ENCODE results near the gene SLC43A1. TPM values are rescaled to one million over a fixed set of nuclear protein-coding genes. Genes with fewer than 3 reads are reported as not detected.

Gene SLC43A1
- 3.9 TPM for polyA plus RNA-seq (2013, experiment 1 of 2)
- polyA plus RNA-seq (2013, experiment 2 of 2), result 3.8 TPM

DNA sequence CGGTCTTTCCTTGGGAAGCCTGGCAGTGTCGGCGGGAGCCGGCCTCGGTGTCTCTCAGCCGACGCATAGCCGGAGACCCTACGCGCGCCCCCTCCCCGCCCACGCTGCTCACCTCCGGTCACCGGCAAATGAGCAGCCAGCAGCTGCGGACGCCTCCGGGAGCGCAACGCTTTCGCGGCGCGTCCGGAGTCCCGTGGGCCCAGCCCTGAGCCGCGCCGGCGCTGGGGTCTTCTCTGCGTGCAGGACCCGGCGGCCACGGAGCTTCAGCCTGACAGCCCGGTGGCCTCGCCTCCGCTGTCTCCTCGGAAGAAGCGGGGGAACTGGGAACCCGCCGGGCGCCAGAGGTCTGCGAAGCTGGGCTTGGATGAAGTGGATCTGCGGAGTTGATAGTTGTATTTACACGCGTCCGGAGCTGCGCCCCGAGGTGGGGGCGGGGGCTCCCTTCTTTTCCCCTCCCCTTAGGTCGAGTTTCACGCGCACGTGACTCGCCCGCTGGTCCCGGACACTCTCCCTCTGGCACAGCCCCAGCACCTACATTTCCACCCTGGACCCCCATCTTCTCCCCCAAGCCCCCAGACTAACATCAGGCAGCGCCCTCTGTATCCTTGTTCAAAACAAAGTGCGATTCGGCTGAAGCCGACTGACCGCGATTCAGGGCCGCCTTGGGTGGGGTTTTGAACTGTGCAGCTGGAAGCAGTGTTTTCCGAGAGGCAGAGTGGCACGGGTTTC, at the start of gene SLC43A1:
TSS of gene SLC43A1 (minus strand) at position 371 of the 729 bp plus-strand sequence. CDS start 1,591 bp downstream, outside the sequence.
- H3K4me1 ChIP-seq (ENCODE audit: control insufficient read depth, insufficient read depth, low read depth, low read length), result peaks cover 14% of the 10 kb centered on the region
- DNase-seq, result peak; percentile 65
- no peak within 1 kb of the TSS for H3K4ac ChIP-seq (ENCODE audit: low read depth in 1 of 2, low read length in 2 of 2)
- peak within 1 kb of the TSS; percentile 41 to 74 for H3K23ac ChIP-seq (ENCODE audit: low read length in 2 of 2)
- H2AFZ ChIP-seq (ENCODE audit: low read depth, low read length), result peak within 1 kb of the TSS; percentile 43
- H2BK15ac ChIP-seq (ENCODE audit: low read depth, poor library complexity, severe bottlenecking), result no peak within 1 kb of the TSS
- peak within 1 kb of the TSS; percentile 99 for H3K4me2 ChIP-seq (ENCODE audit: low read length, poor library complexity, severe bottlenecking)
- no peak within 1 kb of the TSS for H3K27ac ChIP-seq (ENCODE audit: low read length, poor library complexity, severe bottlenecking)
- H3K9ac ChIP-seq (ENCODE audit: low read length), result peak within 1 kb of the TSS; percentile 91
- peak within 1 kb of the TSS; percentile 40 to 69 for H3K18ac ChIP-seq (ENCODE audit: low read depth in 1 of 2, low read length in 2 of 2)
- no peaks in the 10 kb centered on the region for H3K9me3 ChIP-seq (ENCODE audit: control insufficient read depth, low read length)
- 1% methylated on average over 40 of the region's 66 CpGs for WGBS
- H4K8ac ChIP-seq (ENCODE audit: low read length), result peak within 1 kb of the TSS; percentile 63
- H3K14ac ChIP-seq (ENCODE audit: low read length in 2 of 2), result peak within 1 kb of the TSS in 1 of 2 experiments; percentile 44
- peak within 1 kb of the TSS; percentile 27 for H2BK120ac ChIP-seq (ENCODE audit: low read depth, low read length)
- no peak within 1 kb of the TSS for H2AK5ac ChIP-seq (ENCODE audit: low read length, severe bottlenecking)
- H4K91ac ChIP-seq (ENCODE audit: low read length), result peak within 1 kb of the TSS; percentile 59
- peak within 1 kb of the TSS in 1 of 2 experiments; percentile 21 for H2BK12ac ChIP-seq (ENCODE audit: low read length in 2 of 2)
- H3K27me3 ChIP-seq (ENCODE audit: control insufficient read depth in 1 of 2, insufficient read depth in 1 of 2, low read length in 2 of 2), result no peaks in the 10 kb centered on the region
- H3K36me3 ChIP-seq (ENCODE audit: control insufficient read depth in 1 of 2, insufficient read depth in 2 of 2, low read depth in 1 of 2, low read length in 2 of 2), result no peaks in the 10 kb centered on the region
- no peaks in the 10 kb centered on the region for H3K79me1 ChIP-seq (replicated peaks; ENCODE audit: low read length, poor library complexity, severe bottlenecking)
- H2BK5ac ChIP-seq (ENCODE audit: low read depth, low read length, poor library complexity, severe bottlenecking), result no peak within 1 kb of the TSS
- H3K4me3 ChIP-seq (ENCODE audit: insufficient read depth in 1 of 2, low read depth in 1 of 2, low read length in 2 of 2), result peak within 1 kb of the TSS; percentile 72 to 84

DNA sequence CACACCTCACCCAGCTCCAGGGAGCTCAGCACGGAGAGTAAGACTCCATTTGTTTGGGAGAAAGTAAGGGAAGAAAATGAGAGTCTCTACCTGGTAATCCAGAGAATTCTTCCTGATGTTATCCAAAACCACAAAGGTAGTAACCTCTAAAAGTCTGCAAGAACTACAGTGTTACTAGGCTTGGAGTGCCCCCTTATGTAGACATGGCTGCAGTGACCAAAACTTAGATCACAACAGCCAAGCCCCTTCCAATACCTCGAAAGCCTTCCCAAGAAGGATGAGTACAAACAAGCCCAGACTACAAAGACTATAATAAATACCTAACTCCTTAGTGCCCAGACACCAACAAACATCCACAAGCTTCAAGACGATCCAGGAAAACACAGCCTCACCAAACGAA, 47.1 kb upstream of the SLC43A1 start:
- no peak overlapping the region for H2BK15ac ChIP-seq (ENCODE audit: low read depth, poor library complexity, severe bottlenecking)
- H3K9ac ChIP-seq (ENCODE audit: low read length), result no peak overlapping the region
- no peaks in the 10 kb centered on the region for H3K27me3 ChIP-seq (ENCODE audit: control insufficient read depth in 1 of 2, insufficient read depth in 1 of 2, low read length in 2 of 2)
- WGBS, result 83% methylated on average over 4 of the region's 4 CpGs
- H3K36me3 ChIP-seq (ENCODE audit: control insufficient read depth in 1 of 2, insufficient read depth in 2 of 2, low read depth in 1 of 2, low read length in 2 of 2), result peaks cover 13 to 34% of the 10 kb centered on the region in 2 experiments
- H2BK120ac ChIP-seq (ENCODE audit: low read depth, low read length), result no peak overlapping the region
- H3K23ac ChIP-seq (ENCODE audit: low read length in 2 of 2), result no peak overlapping the region
- no peak overlapping the region for H4K8ac ChIP-seq (ENCODE audit: low read length)
- peaks cover 4% of the 10 kb centered on the region for H3K4me1 ChIP-seq (ENCODE audit: control insufficient read depth, insufficient read depth, low read depth, low read length)
- no peak overlapping the region for H2AFZ ChIP-seq (ENCODE audit: low read depth, low read length)
- H3K4me3 ChIP-seq (ENCODE audit: insufficient read depth in 1 of 2, low read depth in 1 of 2, low read length in 2 of 2), result no peak overlapping the region
- no peak overlapping the region for H3K14ac ChIP-seq (ENCODE audit: low read length in 2 of 2)
- H2BK12ac ChIP-seq (ENCODE audit: low read length in 2 of 2), result no peak overlapping the region
- no peak for DNase-seq
- H2AK5ac ChIP-seq (ENCODE audit: low read length, severe bottlenecking), result no peak overlapping the region
- no peak overlapping the region for H3K4me2 ChIP-seq (ENCODE audit: low read length, poor library complexity, severe bottlenecking)
- no peak overlapping the region for H3K4ac ChIP-seq (ENCODE audit: low read depth in 1 of 2, low read length in 2 of 2)
- H3K9me3 ChIP-seq (ENCODE audit: control insufficient read depth, low read length), result no peaks in the 10 kb centered on the region
- H3K79me1 ChIP-seq (replicated peaks; ENCODE audit: low read length, poor library complexity, severe bottlenecking), result peaks cover 10% of the 10 kb centered on the region
- no peak overlapping the region for H3K27ac ChIP-seq (ENCODE audit: low read length, poor library complexity, severe bottlenecking)
- no peak overlapping the region for H4K91ac ChIP-seq (ENCODE audit: low read length)
- no peak overlapping the region for H2BK5ac ChIP-seq (ENCODE audit: low read depth, low read length, poor library complexity, severe bottlenecking)
- H3K18ac ChIP-seq (ENCODE audit: low read depth in 1 of 2, low read length in 2 of 2), result no peak overlapping the region

DNA sequence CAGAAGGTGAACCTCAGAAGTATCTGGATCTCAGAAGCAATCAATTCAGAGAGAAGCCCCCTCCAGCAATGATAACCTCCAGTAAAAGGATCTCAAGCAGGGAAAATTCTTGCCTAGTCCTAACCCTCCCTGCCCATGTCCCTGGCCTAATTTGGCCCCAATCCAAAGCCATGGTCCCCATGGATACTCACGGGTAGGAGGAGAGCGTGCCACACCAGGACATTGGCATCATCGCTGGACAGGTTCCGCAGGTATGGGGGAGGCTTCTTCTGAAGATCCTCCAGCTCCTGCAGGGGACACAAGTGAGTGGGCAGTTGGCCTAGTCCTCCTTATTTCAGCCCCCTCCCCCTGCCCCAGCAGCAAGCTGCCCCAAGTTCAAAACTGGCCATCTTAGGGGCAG, 44.6 kb upstream of the SLC43A1 start:
- Histone ChIP-seq H3K18ac (ENCODE audit: low read depth in 1 of 2, low read length in 2 of 2) (no peak overlapping the region), H2BK5ac (ENCODE audit: low read depth, low read length, poor library complexity, severe bottlenecking) (no peak overlapping the region), H3K79me1 (replicated peaks; ENCODE audit: low read length, poor library complexity, severe bottlenecking) (peaks cover 8% of the 10 kb centered on the region), H3K4me3 (ENCODE audit: insufficient read depth in 1 of 2, low read depth in 1 of 2, low read length in 2 of 2) (no peak overlapping the region), H2BK120ac (ENCODE audit: low read depth, low read length) (no peak overlapping the region), H3K27ac (ENCODE audit: low read length, poor library complexity, severe bottlenecking) (no peak overlapping the region), H3K4me2 (ENCODE audit: low read length, poor library complexity, severe bottlenecking) (no peak overlapping the region), H4K91ac (ENCODE audit: low read length) (no peak overlapping the region), H3K23ac (ENCODE audit: low read length in 2 of 2) (no peak overlapping the region), H3K36me3 (ENCODE audit: control insufficient read depth in 1 of 2, insufficient read depth in 2 of 2, low read depth in 1 of 2, low read length in 2 of 2) (peaks cover 24 to 58% of the 10 kb centered on the region in 2 experiments), H3K4ac (ENCODE audit: low read depth in 1 of 2, low read length in 2 of 2) (no peak overlapping the region), H3K4me1 (ENCODE audit: control insufficient read depth, insufficient read depth, low read depth, low read length) (no peaks in the 10 kb centered on the region), H2AFZ (ENCODE audit: low read depth, low read length) (no peak overlapping the region), H2AK5ac (ENCODE audit: low read length, severe bottlenecking) (no peak overlapping the region), H3K9ac (ENCODE audit: low read length) (no peak overlapping the region), H2BK12ac (ENCODE audit: low read length in 2 of 2) (no peak overlapping the region), H3K27me3 (ENCODE audit: control insufficient read depth in 1 of 2, insufficient read depth in 1 of 2, low read length in 2 of 2) (no peaks in the 10 kb centered on the region), H3K14ac (ENCODE audit: low read length in 2 of 2) (no peak overlapping the region), H4K8ac (ENCODE audit: low read length) (no peak overlapping the region), H2BK15ac (ENCODE audit: low read depth, poor library complexity, severe bottlenecking) (no peak overlapping the region), H3K9me3 (ENCODE audit: control insufficient read depth, low read length) (no peaks in the 10 kb centered on the region)
- DNase-seq, result no peak
- WGBS, result 97% methylated on average over 4 of the region's 4 CpGs

DNA sequence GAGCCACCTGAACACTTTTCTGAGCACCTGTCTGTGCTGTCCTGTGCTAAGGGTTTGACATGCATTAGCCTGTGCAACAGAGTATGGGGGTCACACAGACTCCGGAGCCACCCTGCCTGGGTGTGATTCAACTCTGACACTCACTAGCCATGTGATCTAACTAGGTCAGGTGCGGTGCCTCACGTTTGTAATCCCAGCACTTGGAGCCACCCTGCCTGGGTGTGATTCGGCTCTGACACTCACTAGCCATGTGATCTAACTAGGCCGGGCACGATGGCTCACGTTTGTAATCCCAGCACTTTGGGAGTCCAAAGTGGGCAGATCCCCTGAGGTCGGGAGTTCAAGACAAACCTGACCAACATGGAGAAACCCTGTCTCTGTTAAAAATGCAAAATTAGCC, 40.5 kb upstream of the SLC43A1 start:
- Histone ChIP-seq H3K79me1 (replicated peaks; ENCODE audit: low read length, poor library complexity, severe bottlenecking) (peaks cover 3% of the 10 kb centered on the region), H3K27me3 (ENCODE audit: control insufficient read depth in 1 of 2, insufficient read depth in 1 of 2, low read length in 2 of 2) (no peaks in the 10 kb centered on the region), H2BK120ac (ENCODE audit: low read depth, low read length) (no peak overlapping the region), H2BK15ac (ENCODE audit: low read depth, poor library complexity, severe bottlenecking) (no peak overlapping the region), H2AFZ (ENCODE audit: low read depth, low read length) (no peak overlapping the region), H4K91ac (ENCODE audit: low read length) (no peak overlapping the region), H3K18ac (ENCODE audit: low read depth in 1 of 2, low read length in 2 of 2) (no peak overlapping the region), H3K27ac (ENCODE audit: low read length, poor library complexity, severe bottlenecking) (no peak overlapping the region), H3K14ac (ENCODE audit: low read length in 2 of 2) (no peak overlapping the region), H2AK5ac (ENCODE audit: low read length, severe bottlenecking) (no peak overlapping the region), H3K23ac (ENCODE audit: low read length in 2 of 2) (no peak overlapping the region), H3K9me3 (ENCODE audit: control insufficient read depth, low read length) (no peaks in the 10 kb centered on the region), H4K8ac (ENCODE audit: low read length) (no peak overlapping the region), H3K36me3 (ENCODE audit: control insufficient read depth in 1 of 2, insufficient read depth in 2 of 2, low read depth in 1 of 2, low read length in 2 of 2) (peaks cover 54 to 90% of the 10 kb centered on the region in 2 experiments), H2BK5ac (ENCODE audit: low read depth, low read length, poor library complexity, severe bottlenecking) (no peak overlapping the region), H3K4ac (ENCODE audit: low read depth in 1 of 2, low read length in 2 of 2) (no peak overlapping the region), H3K4me1 (ENCODE audit: control insufficient read depth, insufficient read depth, low read depth, low read length) (no peaks in the 10 kb centered on the region), H3K9ac (ENCODE audit: low read length) (no peak overlapping the region), H3K4me3 (ENCODE audit: insufficient read depth in 1 of 2, low read depth in 1 of 2, low read length in 2 of 2) (no peak overlapping the region), H3K4me2 (ENCODE audit: low read length, poor library complexity, severe bottlenecking) (no peak overlapping the region), H2BK12ac (ENCODE audit: low read length in 2 of 2) (no peak overlapping the region)
- DNase-seq, result no peak
- WGBS, result 89% methylated on average over 8 of the region's 8 CpGs

All from mesenchymal stem cell (in vitro differentiated cells and primary cell).